T-helper 17 cell (primary cell): ENCODE data around the gene ONECUT2. TPM values are rescaled to one million over a fixed set of nuclear protein-coding genes. Genes with fewer than 3 reads are reported as not detected.

Experiments
- ATAC-seq: fragments of 150-1000 bp; cut with Tn5 transposase; 2 replicates; pipeline ENCODE4 v1.10.0; 2021; ENCODE audit warnings: mild to moderate bottlenecking, moderate library complexity
- DNase-seq, 3 donors: peaks; one replicate each; pipeline versions ENCODE4 v3.0.0 to v3.0.0-alpha.2; 2020 to 2021
- H3K9me3 ChIP-seq: one replicate; pipeline ENCODE4 v1.7.0; 2013; ENCODE audit warnings: low read length, mild to moderate bottlenecking; ENCODE audit not compliant: control insufficient read depth, poor library complexity, severe bottlenecking
- H3K27ac Mint-ChIP-seq: one replicate; pipeline ENCODE4 v1.8.0; 2022; ENCODE audit warnings: mild to moderate bottlenecking, moderate library complexity, mixed read lengths
- H3K27me3 Mint-ChIP-seq: one replicate; pipeline ENCODE4 v1.8.0; 2022; ENCODE audit warnings: mixed read lengths
- H3K36me3 Mint-ChIP-seq: one replicate; pipeline ENCODE4 v1.8.0; 2022; ENCODE audit warnings: low read depth, mixed read lengths
- H3K4me1 Mint-ChIP-seq: one replicate; pipeline ENCODE4 v1.8.0; 2022; ENCODE audit warnings: mild to moderate bottlenecking, mixed read lengths
- H3K4me3 Mint-ChIP-seq: one replicate; pipeline ENCODE4 v1.8.0; 2022; ENCODE audit warnings: mild to moderate bottlenecking, moderate library complexity, mixed read lengths
- total RNA-seq, 4 donors: library from RNA in 2 of 4; stranded (reverse) in 2 of 4; gene quantifications; one replicate each; pipeline ENCODE4 v1.2.3 and lab custom pipeline; 2022 to 2026

Gene ONECUT2
- total RNA-seq, 2 donors from 2014 or later, result not detected

DNA sequence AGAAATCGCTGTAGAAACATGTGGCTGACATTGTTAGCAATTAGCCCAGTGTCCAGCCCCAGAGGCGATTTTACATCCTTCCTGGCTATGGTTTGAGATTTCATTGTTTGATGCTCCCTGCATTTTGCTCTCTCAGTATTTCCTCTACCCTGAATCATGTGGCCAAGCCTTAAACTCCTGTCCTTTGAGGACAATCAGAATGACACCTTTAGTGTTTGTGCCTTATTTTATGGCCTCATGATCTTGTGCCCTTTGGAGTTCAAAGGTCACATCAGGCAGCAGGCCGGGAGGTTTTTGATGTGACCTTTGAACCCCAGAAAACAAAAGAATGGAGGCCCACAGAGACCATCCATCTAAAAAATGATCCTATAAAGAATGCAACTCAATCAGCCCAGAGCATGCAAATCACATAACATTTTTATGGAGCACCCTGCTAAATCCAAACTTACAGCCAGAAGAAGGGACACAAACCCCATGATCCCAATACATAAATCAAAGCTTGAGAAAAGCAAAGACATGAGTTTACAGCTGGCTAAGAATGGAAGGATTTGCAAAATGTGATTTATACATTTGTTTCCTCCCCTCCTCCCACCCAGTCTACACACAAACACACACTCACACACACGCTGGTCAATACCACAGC is 98.8 kb downstream of the ONECUT2 start:
- H3K36me3 Mint-ChIP-seq, result no peaks in the 10 kb centered on the region
- DNase-seq (no peak), ATAC-seq (no peak)
- no peaks in the 10 kb centered on the region for H3K4me1 Mint-ChIP-seq
- no peak overlapping the region for H3K27ac Mint-ChIP-seq
- no peak overlapping the region for H3K4me3 Mint-ChIP-seq
- peaks cover 35% of the 10 kb centered on the region for H3K27me3 Mint-ChIP-seq
- H3K9me3 ChIP-seq, result no peaks in the 10 kb centered on the region

DNA sequence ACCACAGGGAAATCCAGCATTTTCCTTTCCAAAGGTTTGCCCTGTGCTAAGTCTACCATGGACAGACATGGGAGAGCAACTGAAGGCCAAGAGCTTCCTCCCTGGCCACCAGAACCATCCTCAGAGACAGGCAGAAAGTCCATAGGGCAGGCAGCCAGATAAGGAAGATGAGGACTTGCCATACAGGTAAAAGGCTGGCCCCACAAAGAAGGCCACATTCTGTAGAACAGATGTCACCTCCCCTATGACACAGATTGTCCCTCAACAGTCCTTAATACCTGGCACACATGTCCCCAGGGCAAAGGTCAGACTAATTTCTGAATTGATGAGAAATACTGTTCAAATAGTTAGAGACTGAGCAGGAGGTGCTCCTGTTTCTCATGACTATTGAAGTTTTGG is 99.3 kb downstream of the ONECUT2 start:
- Mint-ChIP-seq H3K4me1 (no peaks in the 10 kb centered on the region), H3K4me3 (no peak overlapping the region), H3K36me3 (no peaks in the 10 kb centered on the region), H3K27me3 (peaks cover 31% of the 10 kb centered on the region), H3K27ac (no peak overlapping the region)
- no peaks in the 10 kb centered on the region for H3K9me3 ChIP-seq
- ATAC-seq, result no peak
- no peak for DNase-seq

DNA sequence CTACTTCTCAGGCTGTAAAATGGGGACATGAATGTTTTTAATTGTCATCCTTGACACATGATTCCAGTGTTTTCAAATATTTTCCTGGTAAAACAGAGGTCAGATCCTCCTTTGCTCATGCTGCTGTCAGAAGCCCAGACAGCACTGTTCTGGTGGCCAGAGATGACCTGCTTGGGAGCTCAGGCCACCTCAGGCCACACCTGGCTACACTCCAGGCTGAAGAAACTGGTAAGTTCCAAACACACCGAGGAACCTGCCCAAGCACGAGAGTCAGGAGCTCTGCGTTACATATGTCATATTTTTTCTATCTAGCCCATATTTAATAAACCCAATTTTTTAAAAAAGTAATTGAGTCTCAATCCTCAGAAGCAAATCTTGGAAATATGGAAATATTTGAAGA is 103.4 kb downstream of the ONECUT2 start:
- Mint-ChIP-seq H3K27ac (no peak overlapping the region), H3K27me3 (peaks cover 21% of the 10 kb centered on the region)
- ATAC-seq, result no peak

DNA sequence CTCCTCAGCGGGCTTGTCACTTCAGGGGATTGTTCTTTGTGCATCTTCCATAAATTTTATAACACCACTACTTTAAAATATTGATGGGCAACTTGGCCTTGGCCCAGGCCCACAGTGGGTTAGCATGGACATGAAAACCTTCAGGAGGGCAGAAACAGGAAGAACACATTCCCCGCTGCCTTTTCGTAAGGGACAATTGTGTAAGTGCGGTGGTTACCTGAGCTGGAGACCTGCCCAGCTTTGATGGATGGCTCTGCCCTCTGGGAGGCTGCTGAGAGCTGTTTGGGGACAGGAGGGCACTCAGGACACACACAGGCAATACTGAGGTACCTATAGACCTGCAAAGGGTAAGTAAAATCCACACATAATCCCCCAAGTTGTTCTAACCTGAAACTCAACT is 104.5 kb downstream of the ONECUT2 start:
- no peak overlapping the region for H3K4me3 Mint-ChIP-seq
- DNase-seq (no peak), ATAC-seq (no peak)
- no peaks in the 10 kb centered on the region for H3K4me1 Mint-ChIP-seq
- H3K9me3 ChIP-seq, result no peaks in the 10 kb centered on the region
- H3K27me3 Mint-ChIP-seq, result peaks cover 21% of the 10 kb centered on the region
- no peaks in the 10 kb centered on the region for H3K36me3 Mint-ChIP-seq
- no peak overlapping the region for H3K27ac Mint-ChIP-seq

More for the DNA sequence above, 103.4 kb downstream of the ONECUT2 start:
- H3K36me3 Mint-ChIP-seq, result no peaks in the 10 kb centered on the region
- DNase-seq, result no peak
- H3K9me3 ChIP-seq, result no peaks in the 10 kb centered on the region
- H3K4me3 Mint-ChIP-seq, result no peak overlapping the region
- no peaks in the 10 kb centered on the region for H3K4me1 Mint-ChIP-seq

Other genes starting within 250 kb of the ONECUT2 start
- not detected for gene ST8SIA3, start 82.8 kb upstream of the ONECUT2 start, total RNA-seq
- 10 to 100 TPM in 1 of 2 donors, 1 to 10 TPM in 1; 9.9 to 10.8 TPM for gene FECH, start 151.3 kb downstream of the ONECUT2 start, total RNA-seq
- 10 to 100 TPM; 63.3 to 87.3 TPM for gene NARS1, start 186.5 kb downstream of the ONECUT2 start, total RNA-seq